Stimulated activated CD8-positive, alpha-beta memory T cell treated with anti-CD3 and anti-CD28 coated beads, Interleukin-12 subunit alpha, Interleukin-12 subunit beta, amount 100 ng/mL, for 24 hours (primary cell): Measurements from ENCODE around the gene CTU1.
"Not testable (repeated sequence)": the region's sequence is repeated elsewhere in the genome, so short reads cannot be mapped to it uniquely, and the experiment has no call there.

Experiments used
- DNase-seq: peaks from one replicate; pipeline ENCODE4 v3.0.0-alpha.2; 2020; ENCODE audit errors: extremely low read depth

Gene CTU1

GRCh38 chr19:51108066-51108804, at the start of gene CTU1:
TSS of gene CTU1 (minus strand) at chr19:51108409. CDS start at chr19:51104569, 3,840 bp downstream.
- peak; percentile 96 for DNase-seq

- DNase-seq, result no peak
These were observed 49.1 kb upstream of the CTU1 start for GRCh38 chr19:51157265-51157664.

- DNase-seq, result no peak
These were observed 48.5 kb upstream of the CTU1 start for GRCh38 chr19:51156710-51157109.

- DNase-seq, result no peak
These were observed 42.4 kb upstream of the CTU1 start for GRCh38 chr19:51150627-51151026.

GRCh38 chr19:51148580-51148979, 40.4 kb upstream of the CTU1 start:
- DNase-seq, result no peak

- no peak for DNase-seq
These were observed 39.5 kb upstream of the CTU1 start for GRCh38 chr19:51147663-51148062.

- DNase-seq, result no peak
These were observed 38.5 kb upstream of the CTU1 start for GRCh38 chr19:51146751-51147150.

GRCh38 chr19:51145916-51146493, 37.8 kb upstream of the CTU1 start:
- DNase-seq, result no peak

- DNase-seq, result no peak
These were observed 36.4 kb upstream of the CTU1 start for GRCh38 chr19:51144482-51145045.

- no peak for DNase-seq
These were observed 35.3 kb upstream of the CTU1 start for GRCh38 chr19:51143486-51143885.

GRCh38 chr19:51142809-51143475, 34.7 kb upstream of the CTU1 start:
- not testable (repeated sequence) for DNase-seq

GRCh38 chr19:51142119-51142518, 33.9 kb upstream of the CTU1 start, which contains the start of gene SIGLEC7:
TSS of gene SIGLEC7 (plus strand) at chr19:51142301. CDS start at chr19:51142370, 69 bp downstream.
- DNase-seq, result no peak

- no peak for DNase-seq
These were observed 33.0 kb upstream of the CTU1 start for GRCh38 chr19:51141181-51141580.

- DNase-seq, result no peak
These were observed 32.2 kb upstream of the CTU1 start for GRCh38 chr19:51140441-51140840.

GRCh38 chr19:51139299-51140014, 31.2 kb upstream of the CTU1 start:
- no peak for DNase-seq

GRCh38 chr19:51138549-51138979, 30.4 kb upstream of the CTU1 start:
- DNase-seq, result no peak

- no peak for DNase-seq
These were observed 29.7 kb upstream of the CTU1 start for GRCh38 chr19:51137792-51138425.

- DNase-seq, result no peak
These were observed 28.8 kb upstream of the CTU1 start for GRCh38 chr19:51136851-51137551.

GRCh38 chr19:51135986-51136762, 28.0 kb upstream of the CTU1 start:
- DNase-seq, result no peak

- no peak for DNase-seq
These were observed 26.8 kb upstream of the CTU1 start for GRCh38 chr19:51135004-51135403.
